Cardiac fibroblast (primary cell): ENCODE data around the gene ALOX5.
"Not testable (repeated sequence)": the region's sequence is repeated elsewhere in the genome, so short reads cannot be mapped to it uniquely, and the experiment has no call there.

Source experiments
- DNase-seq, 2 donors: peaks; one replicate each; pipeline versions ENCODE4 v3.0.0 to v3.0.0-alpha.2; 2010; ENCODE audit warnings: low read depth in 2 of 2
- H3K4me3 ChIP-seq, 2 donors: replicated peaks in 1 of 2; 1 replicate in 1 of 2; 2 replicates in 1 of 2; pipeline ENCODE4 v1.5.1; 2011; ENCODE audit warnings: low read depth in 2 of 2, low read length in 2 of 2, mild to moderate bottlenecking in 2 of 2, moderate library complexity in 1 of 2
- CTCF ChIP-seq: IDR thresholded peaks from one replicate; pipeline ENCODE4 v1.5.1; 2011; ENCODE audit warnings: low read depth, mild to moderate bottlenecking, low read length, inconsistent platforms

The ALOX5 gene

GRCh38 chr10:45354261-45354660 lies 19.8 kb upstream of the ALOX5 start:
- no peak for TF ChIP-seq CTCF
- H3K4me3 ChIP-seq, result no peak overlapping the region
- peak in 1 of 2 donors; percentile 19 for DNase-seq

- DNase-seq, result no peak
- no peak overlapping the region for H3K4me3 ChIP-seq
- no peak for TF ChIP-seq CTCF
These were observed 18.5 kb upstream of the ALOX5 start for GRCh38 chr10:45355494-45355893.

GRCh38 chr10:45358961-45359360 lies 15.1 kb upstream of the ALOX5 start:
- not testable (repeated sequence) for DNase-seq

GRCh38 chr10:45361983-45362799 lies 11.8 kb upstream of the ALOX5 start:
- not testable (repeated sequence) for DNase-seq, H3K4me3 ChIP-seq

More at GRCh38 chr10:45358961-45359360, 15.1 kb upstream of the ALOX5 start:
- not testable (repeated sequence) for H3K4me3 ChIP-seq

GRCh38 chr10:45367643-45368042 lies 6.4 kb upstream of the ALOX5 start:
- H3K4me3 ChIP-seq, DNase-seq: not testable (repeated sequence)

- no peak overlapping the region for H3K4me3 ChIP-seq
- DNase-seq, result no peak
- no peak for TF ChIP-seq CTCF
These were observed 5.8 kb upstream of the ALOX5 start for GRCh38 chr10:45368181-45368580.

- no peak overlapping the region for H3K4me3 ChIP-seq
- TF ChIP-seq CTCF, result no peak
- DNase-seq, result no peak
These were observed 3.6 kb upstream of the ALOX5 start for GRCh38 chr10:45370202-45370955.

GRCh38 chr10:45371560-45371959 lies 2.5 kb upstream of the ALOX5 start:
- no peak for DNase-seq
- TF ChIP-seq CTCF, result no peak

More at GRCh38 chr10:45371560-45371959, 2.5 kb upstream of the ALOX5 start:
- H3K4me3 ChIP-seq, result no peak overlapping the region
